ENCODE data around the gene EPM2AIP1. TPM values are rescaled to one million over a fixed set of nuclear protein-coding genes. Genes with fewer than 3 reads are reported as not detected.
A peak's percentile ranks its signal among the peaks of the same experiment; 100 is the strongest.

The EPM2AIP1 gene
- total and polyA plus RNA-seq, 2 of the 8 experiments (the other 6 are each of a cell fraction or from before 2014, with no cell fraction given), result 6.6 to 9.0 TPM

DNA sequence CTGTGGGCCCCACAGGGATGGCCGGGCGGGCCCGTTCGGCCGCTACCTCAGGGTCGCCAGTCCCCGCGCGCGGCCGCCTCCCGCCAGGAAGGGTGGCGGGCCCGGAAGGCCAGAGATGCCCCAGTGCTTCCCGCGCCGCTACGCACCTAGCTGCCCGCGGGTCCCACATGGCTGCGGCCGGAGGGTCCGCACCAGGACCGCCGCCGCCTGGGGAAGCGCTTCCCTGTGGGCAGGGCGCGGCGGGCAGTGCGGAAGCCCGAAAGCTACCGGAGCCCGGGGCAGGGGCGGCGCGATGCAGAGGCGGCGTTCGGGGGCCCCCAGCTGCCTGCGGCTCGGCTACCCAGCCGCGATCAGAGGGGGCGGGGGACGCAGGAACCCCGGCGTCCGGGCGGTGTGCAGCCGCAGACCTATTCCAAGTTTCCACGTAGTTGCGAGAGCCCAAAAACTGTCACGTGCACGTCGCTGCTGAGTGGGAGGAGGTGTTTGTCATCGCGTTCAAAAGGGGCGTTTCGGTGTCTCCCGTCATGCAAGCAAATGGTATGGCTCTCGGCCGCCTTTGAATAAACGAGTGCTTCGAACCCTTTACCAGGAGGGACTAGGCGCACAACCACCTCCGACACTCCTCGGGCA, 48.2 kb downstream of the EPM2AIP1 start, which contains the start of gene TRANK1 (continued):
- TF ChIP-seq PHF8 (conservative IDR thresholded peaks at IDR 0.05; ENCODE audit: low read depth, low read length) (no peak), RNF2 (IDR thresholded peaks at IDR 0.05; ENCODE audit: borderline replicate concordance, low read depth, low read length, missing control alignments, poor library complexity, severe bottlenecking) (no peak), POLR2AphosphoS5 (IDR thresholded peaks at IDR 0.05; ENCODE audit: low read depth, low read length) (peak; percentile 64), YY1 (IDR thresholded peaks at IDR 0.05; ENCODE audit: low read depth, low read length) (no peak), SAP30 (IDR thresholded peaks at IDR 0.05; ENCODE audit: insufficient read depth, insufficient replicate concordance, low read length) (no peak), BACH1 (IDR thresholded peaks at IDR 0.05; ENCODE audit: low read length) (no peak), TCF12 (IDR thresholded peaks at IDR 0.05; ENCODE audit: low read depth, low read length) (no peak), CEBPB (IDR thresholded peaks at IDR 0.05; ENCODE audit: low read depth, low read length) (no peak), SIX5 (IDR thresholded peaks at IDR 0.05; ENCODE audit: low read depth, low read length) (no peak), TBP (IDR thresholded peaks at IDR 0.05; ENCODE audit: low read depth, low read length) (peak; percentile 8; the same call in 1 of the 2 replicates), EP300 (IDR thresholded peaks at IDR 0.05; ENCODE audit: borderline replicate concordance in 1 of 2, low read depth in 2 of 2, low read length in 2 of 2) (no peak), KDM4A (IDR thresholded peaks at IDR 0.05; ENCODE audit: low read depth, low read length, severe bottlenecking) (peak; percentile 66), NRF1 (IDR thresholded peaks at IDR 0.05; ENCODE audit: low read depth, low read length) (no peak), MAFK (IDR thresholded peaks at IDR 0.05; ENCODE audit: low read depth, low read length) (no peak), GTF2F1 (IDR thresholded peaks at IDR 0.05; ENCODE audit: borderline replicate concordance, low read depth, low read length) (no peak), TAF1 (IDR thresholded peaks at IDR 0.05; ENCODE audit: low read depth, low read length) (peak; percentile 46), SP1 (IDR thresholded peaks at IDR 0.05; ENCODE audit: low read depth, low read length) (no peak), RBBP5 (IDR thresholded peaks at IDR 0.05; ENCODE audit: borderline replicate concordance, low read depth, low read length) (peak; percentile 86; the same call in 1 of the 2 replicates), CBX8 (IDR thresholded peaks at IDR 0.05; ENCODE audit: borderline replicate concordance, low read depth, low read length) (no peak), NANOG (IDR thresholded peaks at IDR 0.05; ENCODE audit: insufficient read depth, low read depth, low read length, poor library complexity, severe bottlenecking) (no peak)
- TF ChIP-seq, protein P1, sequence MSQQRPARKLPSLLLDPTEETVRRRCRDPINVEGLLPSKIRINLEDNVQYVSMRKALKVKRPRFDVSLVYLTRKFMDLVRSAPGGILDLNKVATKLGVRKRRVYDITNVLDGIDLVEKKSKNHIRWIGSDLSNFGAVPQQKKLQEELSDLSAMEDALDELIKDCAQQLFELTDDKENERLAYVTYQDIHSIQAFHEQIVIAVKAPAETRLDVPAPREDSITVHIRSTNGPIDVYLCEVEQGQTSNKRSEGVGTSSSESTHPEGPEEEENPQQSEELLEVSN (IDR thresholded peaks at IDR 0.05), result peak; percentile 9
- TF ChIP-seq, protein P2, sequence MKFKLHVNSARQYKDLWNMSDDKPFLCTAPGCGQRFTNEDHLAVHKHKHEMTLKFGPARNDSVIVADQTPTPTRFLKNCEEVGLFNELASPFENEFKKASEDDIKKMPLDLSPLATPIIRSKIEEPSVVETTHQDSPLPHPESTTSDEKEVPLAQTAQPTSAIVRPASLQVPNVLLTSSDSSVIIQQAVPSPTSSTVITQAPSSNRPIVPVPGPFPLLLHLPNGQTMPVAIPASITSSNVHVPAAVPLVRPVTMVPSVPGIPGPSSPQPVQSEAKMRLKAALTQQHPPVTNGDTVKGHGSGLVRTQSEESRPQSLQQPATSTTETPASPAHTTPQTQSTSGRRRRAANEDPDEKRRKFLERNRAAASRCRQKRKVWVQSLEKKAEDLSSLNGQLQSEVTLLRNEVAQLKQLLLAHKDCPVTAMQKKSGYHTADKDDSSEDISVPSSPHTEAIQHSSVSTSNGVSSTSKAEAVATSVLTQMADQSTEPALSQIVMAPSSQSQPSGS (IDR thresholded peaks at IDR 0.05; ENCODE audit: low read length), result no peak
